HepG2 (cell line): ENCODE data around the gene LPO. TPM values are rescaled to one million over a fixed set of nuclear protein-coding genes. Genes with fewer than 3 reads are reported as not detected.

Experiments
- CCAR2 ChIP-seq: fragments of 200-400 bp; formaldehyde crosslinking; optimal IDR thresholded peaks from 2 replicates; pipeline ENCODE3; 2018; ENCODE audit warnings: low read depth, mild to moderate bottlenecking, low read length, moderate library complexity
- ETV6 ChIP-seq: sonication (generic); formaldehyde crosslinking; conservative IDR thresholded peaks from 2 replicates; pipeline ENCODE4 v1.4.0; 2020; ENCODE audit warnings: missing genetic modification reagents
- HOXA9 ChIP-seq: sonication (generic); formaldehyde crosslinking; IDR thresholded peaks from 2 replicates; pipeline ENCODE4 v1.8.1; 2022; ENCODE audit warnings: missing genetic modification reagents, mild to moderate bottlenecking, moderate library complexity, borderline replicate concordance
- IRX3 ChIP-seq: sonication (generic); formaldehyde crosslinking; IDR thresholded peaks from 2 replicates; pipeline ENCODE4 v1.8.1; 2023; ENCODE audit warnings: mild to moderate bottlenecking, low read depth, missing genetic modification reagents, borderline replicate concordance
- KMT2A ChIP-seq: sonication (generic); formaldehyde crosslinking; IDR thresholded peaks from 2 replicates; pipeline ENCODE4 v1.4.0; 2020; ENCODE audit warnings: missing genetic modification reagents
- PLRG1 ChIP-seq: fragments of 450-650 bp; conservative IDR thresholded peaks from 2 replicates; pipeline ENCODE4 v1.6.1; 2016
- RFX1 ChIP-seq: fragments of 450-650 bp; IDR thresholded peaks from 2 replicates; pipeline ENCODE4 v1.6.1; 2017
- SALL2 ChIP-seq: sonication (generic); formaldehyde crosslinking; IDR thresholded peaks from 2 replicates; pipeline ENCODE4 v1.8.1; 2023; ENCODE audit warnings: mild to moderate bottlenecking, missing genetic modification reagents, inconsistent platforms
- SSRP1 ChIP-seq: IDR thresholded peaks from 2 replicates; pipeline ENCODE4 v1.6.1; 2016; ENCODE audit warnings: control low read depth
- ZC3H4 ChIP-seq: sonication (generic); formaldehyde crosslinking; IDR thresholded peaks from 2 replicates; pipeline ENCODE4 v1.4.0; 2020; ENCODE audit warnings: missing genetic modification reagents, borderline replicate concordance
- ZFP37 ChIP-seq: sonication (generic); formaldehyde crosslinking; IDR thresholded peaks from 2 replicates; pipeline ENCODE4 v1.4.0; 2020; ENCODE audit warnings: missing genetic modification reagents, borderline replicate concordance
- ZMYM3 ChIP-seq: sonication (generic); formaldehyde crosslinking; IDR thresholded peaks from 2 replicates; pipeline ENCODE4 v1.5.1; 2020; ENCODE audit warnings: mild to moderate bottlenecking, missing genetic modification reagents
- ZNF101 ChIP-seq: sonication (generic); formaldehyde crosslinking; IDR thresholded peaks from 2 replicates; pipeline ENCODE4 v1.4.0; 2020; ENCODE audit warnings: mild to moderate bottlenecking, low read depth, missing genetic modification reagents, borderline replicate concordance
- ZNF446 ChIP-seq: sonication (generic); formaldehyde crosslinking; IDR thresholded peaks from 2 replicates; pipeline ENCODE4 v1.5.0; 2020; ENCODE audit warnings: mild to moderate bottlenecking, missing genetic modification reagents
- ZNF484 ChIP-seq: sonication (generic); formaldehyde crosslinking; IDR thresholded peaks from 2 replicates; pipeline ENCODE4 v1.5.1; 2020; ENCODE audit warnings: mild to moderate bottlenecking, low read depth, missing genetic modification reagents, borderline replicate concordance
- ZNF703 ChIP-seq: sonication (generic); formaldehyde crosslinking; IDR thresholded peaks from 2 replicates; pipeline ENCODE4 v1.5.1; 2020; ENCODE audit warnings: missing genetic modification reagents, mild to moderate bottlenecking, moderate library complexity, borderline replicate concordance
- ZNF75D ChIP-seq: sonication (generic); formaldehyde crosslinking; IDR thresholded peaks from 2 replicates; pipeline ENCODE4 v1.8.1; 2023; ENCODE audit warnings: missing genetic modification reagents, mild to moderate bottlenecking, borderline replicate concordance
- ZNF772 ChIP-seq: sonication (generic); formaldehyde crosslinking; IDR thresholded peaks from 2 replicates; pipeline ENCODE4 v1.5.0; 2020; ENCODE audit warnings: mild to moderate bottlenecking, missing genetic modification reagents
- polyA plus RNA-seq, 8 experiments: library from polyadenylated mRNA; depleted of rRNA in 3 of 8; stranded (reverse) in 7 of 8; unstranded in 1 of 8; fragments of >200 nt; fragmentation: Illumina TruSeq in 4 of 8; extraction: Trizol in 4 of 8; gene quantifications; 2 replicates each; pipeline versions ENCODE4 v1.2.1 to v1.2.3, GENCODE V29; 2011 to 2016; ENCODE audit warnings: low read depth in 4 of 8, missing spikeins in 1 of 8, mixed read lengths in 1 of 8; ENCODE audit not compliant: insufficient read depth in 1 of 8
- total RNA-seq, 5 experiments: library from RNA; depleted of rRNA; stranded (reverse); fragments of >200 nt; fragmentation: Illumina TruSeq; extraction: Trizol; gene quantifications; 2 replicates each; pipeline ENCODE4 v1.2.3, GENCODE V29; 2016; ENCODE audit warnings: low read depth in 1 of 5
- TF ChIP-seq, protein P1 (sequence below): sonication (generic); formaldehyde crosslinking; IDR thresholded peaks from 2 replicates; pipeline ENCODE4 v1.5.1; 2020; ENCODE audit warnings: missing genetic modification reagents, mild to moderate bottlenecking, borderline replicate concordance
- TF ChIP-seq, protein P2 (sequence below): sonication (generic); formaldehyde crosslinking; IDR thresholded peaks from 2 replicates; pipeline ENCODE4 v1.4.0; 2020; ENCODE audit warnings: mild to moderate bottlenecking, missing genetic modification reagents
- TF ChIP-seq, protein P3 (sequence below): sonication (generic); formaldehyde crosslinking; IDR thresholded peaks from 2 replicates; pipeline ENCODE4 v1.8.0; 2022; ENCODE audit warnings: mild to moderate bottlenecking, missing genetic modification reagents; ENCODE audit not compliant: insufficient replicate concordance

LPO gene
- total and polyA plus RNA-seq, 2 of the 13 experiments (the other 11 are each of a cell fraction or from before 2014, with no cell fraction given): not detected

DNA sequence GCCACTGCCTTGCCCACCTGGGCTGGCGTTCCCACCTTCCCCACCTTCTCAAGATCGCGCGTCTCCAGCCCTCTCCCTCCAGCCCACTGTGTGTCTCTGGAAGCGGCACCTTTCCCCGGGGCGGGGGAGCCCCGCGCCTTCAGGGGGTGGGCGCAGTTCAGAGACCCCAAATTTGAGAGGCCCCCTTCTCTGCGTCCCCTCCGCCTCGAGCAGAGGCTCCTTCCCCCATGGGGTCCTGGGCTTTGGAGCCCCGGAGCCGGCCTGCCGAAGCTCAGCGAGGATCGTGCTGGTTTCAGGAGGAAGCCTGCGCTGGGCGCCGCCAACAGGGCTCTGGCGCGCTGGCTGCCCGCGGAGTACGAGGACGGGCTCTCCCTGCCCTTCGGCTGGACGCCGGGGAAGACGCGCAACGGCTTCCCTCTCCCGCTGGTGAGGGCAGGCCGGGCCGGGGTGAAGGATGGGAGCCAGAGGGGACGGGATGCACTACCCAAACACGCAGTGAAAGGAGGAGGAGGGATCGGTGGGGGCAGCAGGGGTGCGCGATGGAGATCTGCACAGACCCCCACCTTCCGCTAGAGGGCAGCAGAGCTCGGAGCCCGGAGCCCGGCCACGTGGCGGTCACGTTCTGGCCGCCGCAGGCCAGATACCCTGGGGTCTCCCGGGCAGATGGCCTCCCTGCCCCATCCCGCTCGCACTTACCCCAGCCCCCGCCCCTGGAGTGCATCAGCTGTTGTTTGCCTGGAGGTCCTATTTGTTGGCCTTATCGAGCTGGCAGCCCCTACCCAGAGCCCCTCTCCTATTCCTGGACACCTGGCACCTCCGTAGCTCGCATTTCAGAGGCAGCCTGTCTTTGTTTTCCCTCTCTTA lies 11.1 kb downstream of the LPO start (continued):
- TF ChIP-seq, protein P1, sequence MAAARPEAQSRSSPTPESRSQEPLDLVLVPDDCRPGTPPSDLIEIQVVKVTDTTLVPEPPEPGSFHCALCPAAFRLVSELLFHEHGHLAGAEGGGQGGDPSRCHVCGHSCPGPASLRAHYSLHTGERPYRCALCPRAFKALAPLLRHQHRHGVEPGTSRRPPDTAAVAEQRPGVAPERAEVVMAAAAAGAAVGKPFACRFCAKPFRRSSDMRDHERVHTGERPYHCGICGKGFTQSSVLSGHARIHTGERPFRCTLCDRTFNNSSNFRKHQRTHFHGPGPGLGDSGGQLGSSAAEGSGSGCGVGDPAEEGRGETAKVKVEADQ: peak; percentile 82; the same call in 1 of the 2 replicates
- 0 out of 2 replicates have a peak, but pooled peaks have one; percentile 38 for TF ChIP-seq ZMYM3
- no peak for TF ChIP-seq PLRG1
- TF ChIP-seq, protein P2, sequence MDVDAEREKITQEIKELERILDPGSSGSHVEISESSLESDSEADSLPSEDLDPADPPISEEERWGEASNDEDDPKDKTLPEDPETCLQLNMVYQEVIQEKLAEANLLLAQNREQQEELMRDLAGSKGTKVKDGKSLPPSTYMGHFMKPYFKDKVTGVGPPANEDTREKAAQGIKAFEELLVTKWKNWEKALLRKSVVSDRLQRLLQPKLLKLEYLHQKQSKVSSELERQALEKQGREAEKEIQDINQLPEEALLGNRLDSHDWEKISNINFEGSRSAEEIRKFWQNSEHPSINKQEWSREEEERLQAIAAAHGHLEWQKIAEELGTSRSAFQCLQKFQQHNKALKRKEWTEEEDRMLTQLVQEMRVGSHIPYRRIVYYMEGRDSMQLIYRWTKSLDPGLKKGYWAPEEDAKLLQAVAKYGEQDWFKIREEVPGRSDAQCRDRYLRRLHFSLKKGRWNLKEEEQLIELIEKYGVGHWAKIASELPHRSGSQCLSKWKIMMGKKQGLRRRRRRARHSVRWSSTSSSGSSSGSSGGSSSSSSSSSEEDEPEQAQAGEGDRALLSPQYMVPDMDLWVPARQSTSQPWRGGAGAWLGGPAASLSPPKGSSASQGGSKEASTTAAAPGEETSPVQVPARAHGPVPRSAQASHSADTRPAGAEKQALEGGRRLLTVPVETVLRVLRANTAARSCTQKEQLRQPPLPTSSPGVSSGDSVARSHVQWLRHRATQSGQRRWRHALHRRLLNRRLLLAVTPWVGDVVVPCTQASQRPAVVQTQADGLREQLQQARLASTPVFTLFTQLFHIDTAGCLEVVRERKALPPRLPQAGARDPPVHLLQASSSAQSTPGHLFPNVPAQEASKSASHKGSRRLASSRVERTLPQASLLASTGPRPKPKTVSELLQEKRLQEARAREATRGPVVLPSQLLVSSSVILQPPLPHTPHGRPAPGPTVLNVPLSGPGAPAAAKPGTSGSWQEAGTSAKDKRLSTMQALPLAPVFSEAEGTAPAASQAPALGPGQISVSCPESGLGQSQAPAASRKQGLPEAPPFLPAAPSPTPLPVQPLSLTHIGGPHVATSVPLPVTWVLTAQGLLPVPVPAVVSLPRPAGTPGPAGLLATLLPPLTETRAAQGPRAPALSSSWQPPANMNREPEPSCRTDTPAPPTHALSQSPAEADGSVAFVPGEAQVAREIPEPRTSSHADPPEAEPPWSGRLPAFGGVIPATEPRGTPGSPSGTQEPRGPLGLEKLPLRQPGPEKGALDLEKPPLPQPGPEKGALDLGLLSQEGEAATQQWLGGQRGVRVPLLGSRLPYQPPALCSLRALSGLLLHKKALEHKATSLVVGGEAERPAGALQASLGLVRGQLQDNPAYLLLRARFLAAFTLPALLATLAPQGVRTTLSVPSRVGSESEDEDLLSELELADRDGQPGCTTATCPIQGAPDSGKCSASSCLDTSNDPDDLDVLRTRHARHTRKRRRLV (CRISPR knock-in tag): peak; percentile 80; the same call in 1 of the 2 replicates
- peak; percentile 90; the same call in 1 of the 2 replicates for TF ChIP-seq IRX3 (CRISPR knock-in tag)
- TF ChIP-seq SSRP1: no peak
- TF ChIP-seq, protein P3, sequence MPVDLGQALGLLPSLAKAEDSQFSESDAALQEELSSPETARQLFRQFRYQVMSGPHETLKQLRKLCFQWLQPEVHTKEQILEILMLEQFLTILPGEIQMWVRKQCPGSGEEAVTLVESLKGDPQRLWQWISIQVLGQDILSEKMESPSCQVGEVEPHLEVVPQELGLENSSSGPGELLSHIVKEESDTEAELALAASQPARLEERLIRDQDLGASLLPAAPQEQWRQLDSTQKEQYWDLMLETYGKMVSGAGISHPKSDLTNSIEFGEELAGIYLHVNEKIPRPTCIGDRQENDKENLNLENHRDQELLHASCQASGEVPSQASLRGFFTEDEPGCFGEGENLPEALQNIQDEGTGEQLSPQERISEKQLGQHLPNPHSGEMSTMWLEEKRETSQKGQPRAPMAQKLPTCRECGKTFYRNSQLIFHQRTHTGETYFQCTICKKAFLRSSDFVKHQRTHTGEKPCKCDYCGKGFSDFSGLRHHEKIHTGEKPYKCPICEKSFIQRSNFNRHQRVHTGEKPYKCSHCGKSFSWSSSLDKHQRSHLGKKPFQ: peak; percentile 70
- TF ChIP-seq SALL2: peak; percentile 95
- TF ChIP-seq ETV6 (CRISPR knock-in tag): 0 out of 2 replicates have a peak, but pooled peaks have one; percentile 32
- no peak; the same call in 1 of the 2 replicates for TF ChIP-seq ZNF484 (CRISPR knock-in tag)
- TF ChIP-seq ZNF772 (CRISPR knock-in tag): peak; percentile 78; the same call in 1 of the 2 replicates
- TF ChIP-seq ZNF101 (CRISPR knock-in tag): no peak
- TF ChIP-seq KMT2A (CRISPR knock-in tag): peak; percentile 31; the same call in 1 of the 2 replicates
- TF ChIP-seq HOXA9 (CRISPR knock-in tag): peak; percentile 76; the same call in 1 of the 2 replicates
- TF ChIP-seq ZNF703 (CRISPR knock-in tag): no peak
- no peak for TF ChIP-seq ZFP37 (CRISPR knock-in tag)
- TF ChIP-seq CCAR2: no peak
- no peak for TF ChIP-seq RFX1
- TF ChIP-seq ZC3H4 (CRISPR knock-in tag): no peak
- TF ChIP-seq ZNF75D (CRISPR knock-in tag): peak; percentile 78; the same call in 1 of the 2 replicates
- no peak; the same call in 1 of the 2 replicates for TF ChIP-seq ZNF446
